Measurements from ENCODE around the gene SLC25A5.

- TF ChIP-seq EZH2 (optimal IDR thresholded peaks at IDR 0.05; ENCODE audit: low read depth, low read length) (no peak), CTCF (IDR thresholded peaks at IDR 0.05; ENCODE audit: low read length) (no peak), EZH2phosphoT487 (IDR thresholded peaks at IDR 0.05; ENCODE audit: low read length) (no peak)
Observed at GRCh38 chrX:119507206-119507605, 39.0 kb downstream of the SLC25A5 start.

Measured in MM.1S (cell line).